KOPT-K1 (cell line): ENCODE results near the gene TACC3.

ENCODE experiments used
- H3K27ac ChIP-seq: fragments of 200-600 bp; sonication (generic); 2 replicates; pipeline ENCODE4 v1.5.1; 2016; ENCODE audit warnings: antibody characterized with exemption, mild to moderate bottlenecking, low read depth, low read length; ENCODE audit not compliant: poor library complexity, severe bottlenecking
- H3K36me3 ChIP-seq: fragments of 200-600 bp; sonication (generic); 2 replicates; pipeline ENCODE4 v1.5.1; 2017; ENCODE audit warnings: antibody characterized with exemption, mild to moderate bottlenecking, low read length, moderate library complexity; ENCODE audit not compliant: insufficient read depth
- H3K9me3 ChIP-seq: fragments of 200-600 bp; sonication (generic); 2 replicates; pipeline ENCODE4 v1.5.1; 2017; ENCODE audit warnings: antibody characterized with exemption, low read length, mild to moderate bottlenecking; ENCODE audit not compliant: insufficient read depth, poor library complexity, severe bottlenecking

Gene TACC3

DNA sequence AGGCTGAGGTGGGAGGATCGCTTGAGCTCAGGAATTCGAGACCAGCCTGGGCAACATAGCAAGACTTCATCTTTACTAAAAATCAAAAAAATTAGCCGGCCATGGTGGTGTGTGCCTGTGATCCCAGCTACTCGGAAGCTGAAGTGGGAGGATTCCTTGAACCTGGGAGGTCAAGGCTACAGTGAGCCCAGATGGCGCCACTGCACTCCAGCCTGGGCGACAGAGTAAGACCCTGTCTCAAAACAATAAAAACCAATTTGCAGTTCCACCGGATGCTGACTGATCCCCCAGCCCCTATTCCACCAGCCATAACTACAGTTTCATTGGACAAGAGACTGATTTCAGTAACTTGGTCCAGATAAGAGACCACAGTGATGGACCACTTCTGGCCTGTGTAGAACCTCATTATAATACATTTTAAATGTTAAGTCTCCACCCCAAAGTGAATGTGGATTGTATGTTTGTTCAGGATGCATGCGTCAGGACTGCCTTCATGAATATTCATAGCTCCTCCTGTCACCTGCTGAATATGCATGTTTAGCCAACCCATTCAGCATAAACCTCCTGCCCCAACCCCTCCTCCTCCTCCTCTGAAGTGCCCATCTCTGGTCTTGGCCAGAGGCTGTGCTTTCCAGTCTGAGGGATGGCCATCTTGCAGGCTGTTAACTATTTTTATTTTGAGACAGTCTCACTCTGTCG, 6.9 kb upstream of the TACC3 start:
- H3K36me3 ChIP-seq: peaks cover 71% of the 10 kb centered on the region
- peak overlapping the region; percentile 100 for H3K27ac ChIP-seq
- H3K9me3 ChIP-seq: no peaks in the 10 kb centered on the region

DNA sequence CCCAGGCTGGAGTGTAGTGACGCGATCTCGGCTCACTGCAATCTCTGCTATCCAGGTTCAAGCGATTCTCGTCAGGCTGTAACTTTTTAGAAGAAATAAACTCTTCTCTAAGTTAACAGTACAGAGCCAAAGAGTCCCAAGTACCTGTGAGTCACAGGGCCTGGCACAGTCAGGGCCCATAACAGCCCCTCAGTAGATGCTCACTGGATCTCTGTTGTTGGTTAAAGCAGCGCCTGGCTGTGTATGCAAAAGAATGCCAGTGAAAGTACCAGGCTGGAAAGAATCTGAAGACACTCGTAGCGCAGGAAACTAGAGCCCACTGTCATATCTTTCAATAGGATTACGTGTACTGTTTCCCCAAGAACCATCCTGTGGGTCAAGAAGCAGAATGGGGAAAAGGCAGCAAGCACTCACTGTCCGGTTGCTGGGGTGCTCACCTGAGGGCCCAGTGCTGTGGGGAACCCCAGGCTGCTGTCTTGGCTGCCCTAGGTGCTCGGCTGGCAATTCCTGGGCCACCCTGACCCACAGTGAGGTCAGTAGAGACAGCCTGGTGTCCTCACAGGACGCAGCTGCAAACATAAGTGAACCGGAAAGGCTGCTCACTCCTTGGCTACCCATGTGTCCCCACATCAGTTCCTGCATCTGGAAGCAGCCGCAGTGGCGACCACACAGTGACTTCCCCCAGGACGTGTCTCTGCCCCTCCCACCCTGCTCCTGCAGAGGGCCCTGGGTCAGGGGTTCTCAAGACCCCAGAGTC, 6.1 kb upstream of the TACC3 start:
- no peak overlapping the region for H3K27ac ChIP-seq

DNA sequence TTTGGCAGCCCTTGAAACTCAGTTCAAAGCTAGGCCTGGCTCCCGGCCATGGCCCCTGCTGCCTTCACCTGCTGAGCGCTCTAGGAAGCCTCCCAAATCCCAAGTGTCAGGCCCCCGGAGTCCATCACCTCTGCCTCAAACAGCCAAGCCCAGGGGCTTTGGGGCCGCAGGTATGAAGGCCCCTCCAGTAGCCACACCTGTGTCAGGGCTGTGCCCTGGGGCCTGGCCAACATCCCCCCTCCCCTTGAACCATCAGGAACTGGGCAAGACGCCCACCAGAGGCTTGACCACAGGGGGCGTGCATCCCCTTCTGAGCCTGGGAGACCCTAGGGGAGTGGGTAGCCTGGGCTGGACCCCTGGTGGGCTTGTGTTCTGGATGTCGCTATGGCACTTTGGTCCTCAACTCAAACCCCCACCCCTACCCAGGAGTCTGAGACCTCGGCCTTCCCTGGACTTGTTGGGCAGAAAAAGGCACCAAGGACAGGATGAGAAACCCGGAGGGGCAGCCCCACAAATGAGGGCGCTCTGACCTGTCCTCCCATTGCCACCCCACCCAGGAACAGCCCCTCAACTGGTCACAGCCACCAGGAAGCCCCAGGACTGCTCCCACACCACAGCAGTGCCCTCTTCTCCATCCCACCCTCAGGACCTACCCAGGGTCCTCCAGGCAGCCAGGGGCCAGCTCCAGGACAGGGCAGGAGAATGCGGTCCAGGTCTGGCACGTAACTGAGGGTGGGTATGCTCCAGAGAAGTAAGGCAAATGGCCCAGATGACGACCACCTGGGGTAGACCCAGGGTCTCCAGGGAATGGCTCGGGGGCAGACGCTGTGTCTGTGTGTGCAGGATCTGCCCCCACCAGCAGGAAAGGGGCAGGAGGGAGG, 5.0 kb upstream of the TACC3 start:
- Histone ChIP-seq H3K27ac (peak overlapping the region; percentile 16), H3K36me3 (peaks cover 57% of the 10 kb centered on the region), H3K9me3 (no peaks in the 10 kb centered on the region)

More for the DNA sequence above, 6.1 kb upstream of the TACC3 start:
- Histone ChIP-seq H3K9me3 (no peaks in the 10 kb centered on the region), H3K36me3 (peaks cover 64% of the 10 kb centered on the region)

DNA sequence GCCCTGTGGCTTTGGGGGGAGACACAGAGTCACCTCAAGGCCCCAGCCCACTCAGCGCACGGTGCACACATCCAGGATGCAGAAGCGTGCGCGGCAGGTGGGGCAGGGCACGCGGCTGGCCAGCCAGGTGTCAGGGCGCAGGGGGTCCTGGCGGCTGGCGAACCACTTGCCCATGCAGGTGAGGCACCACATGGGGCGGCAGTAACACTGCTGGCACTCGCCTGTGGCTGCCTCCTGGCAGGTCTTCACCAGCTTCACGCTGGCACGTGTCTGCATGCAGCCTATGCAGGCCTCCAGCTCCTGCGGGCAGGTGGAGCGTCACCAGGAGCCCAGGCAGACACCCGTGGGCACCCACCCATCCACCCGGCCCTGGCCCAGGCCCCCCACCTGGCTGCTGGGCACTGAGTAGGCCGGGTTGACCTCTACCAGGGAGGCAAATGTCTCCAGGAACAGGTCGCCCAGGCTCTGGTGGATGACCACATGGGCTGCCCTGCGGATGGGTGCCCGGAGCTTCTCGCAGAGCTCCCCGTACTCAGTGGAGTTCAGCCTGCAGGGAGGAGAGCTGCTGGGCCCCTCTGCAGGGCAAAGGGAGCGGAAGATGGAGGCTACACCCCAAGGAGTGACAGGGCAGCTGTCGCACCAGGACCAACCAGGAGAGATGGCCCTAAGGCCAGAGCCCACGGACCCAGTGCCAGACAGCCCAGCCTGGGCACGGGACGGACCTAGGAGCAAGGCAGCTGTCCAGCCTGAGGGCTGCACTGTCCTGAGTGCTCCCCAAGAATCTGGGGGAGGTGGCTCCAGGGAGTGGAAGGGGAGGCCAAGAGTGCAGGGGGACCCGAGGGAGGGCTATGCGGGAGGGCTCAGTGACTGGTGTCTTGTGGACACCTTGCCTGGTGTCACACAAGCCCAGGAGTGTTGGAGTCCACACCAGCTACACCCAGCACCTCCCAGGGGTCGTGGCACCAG, 3.9 kb upstream of the TACC3 start:
- peaks cover 58% of the 10 kb centered on the region for H3K36me3 ChIP-seq
- no peak overlapping the region for H3K27ac ChIP-seq
- H3K9me3 ChIP-seq: no peaks in the 10 kb centered on the region

DNA sequence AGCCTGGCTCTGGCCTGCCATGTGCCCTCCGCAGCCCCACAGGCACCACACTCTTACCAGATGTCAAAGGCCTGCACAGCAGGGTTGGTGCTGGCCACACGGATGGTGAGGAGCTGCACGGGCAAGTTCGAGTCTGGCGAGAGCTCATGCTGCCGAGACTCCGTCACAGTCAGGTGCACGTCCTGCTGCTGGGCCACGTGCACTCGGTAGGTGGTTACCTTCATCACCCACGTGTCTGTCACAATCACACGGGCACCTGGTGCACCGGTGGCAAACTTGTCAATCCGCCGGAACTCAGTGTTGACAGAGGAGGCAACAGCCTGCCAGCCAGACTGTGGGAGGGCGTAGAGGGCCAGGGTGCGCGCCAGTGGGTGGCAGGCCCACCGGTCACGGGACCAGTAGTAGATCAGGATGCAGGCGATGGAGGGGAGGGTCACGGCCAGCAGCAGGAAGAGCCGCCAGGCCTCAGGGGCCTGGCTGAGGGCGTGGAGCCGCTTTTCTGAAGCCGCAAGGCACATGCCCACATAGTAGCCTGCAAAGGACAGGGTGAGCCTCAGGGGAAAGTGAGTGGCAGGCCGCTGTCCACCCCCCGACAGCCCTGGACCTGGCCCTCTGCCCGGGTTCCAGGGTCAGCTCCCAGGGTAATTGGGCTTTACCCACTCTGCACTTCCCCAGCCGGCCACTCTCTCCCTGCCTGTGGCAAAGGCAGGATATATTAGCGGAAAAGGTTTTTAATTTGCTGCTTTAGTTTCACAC, 3.0 kb upstream of the TACC3 start:
- H3K36me3 ChIP-seq: peaks cover 67% of the 10 kb centered on the region
- H3K27ac ChIP-seq: no peak overlapping the region
- H3K9me3 ChIP-seq: no peaks in the 10 kb centered on the region

DNA sequence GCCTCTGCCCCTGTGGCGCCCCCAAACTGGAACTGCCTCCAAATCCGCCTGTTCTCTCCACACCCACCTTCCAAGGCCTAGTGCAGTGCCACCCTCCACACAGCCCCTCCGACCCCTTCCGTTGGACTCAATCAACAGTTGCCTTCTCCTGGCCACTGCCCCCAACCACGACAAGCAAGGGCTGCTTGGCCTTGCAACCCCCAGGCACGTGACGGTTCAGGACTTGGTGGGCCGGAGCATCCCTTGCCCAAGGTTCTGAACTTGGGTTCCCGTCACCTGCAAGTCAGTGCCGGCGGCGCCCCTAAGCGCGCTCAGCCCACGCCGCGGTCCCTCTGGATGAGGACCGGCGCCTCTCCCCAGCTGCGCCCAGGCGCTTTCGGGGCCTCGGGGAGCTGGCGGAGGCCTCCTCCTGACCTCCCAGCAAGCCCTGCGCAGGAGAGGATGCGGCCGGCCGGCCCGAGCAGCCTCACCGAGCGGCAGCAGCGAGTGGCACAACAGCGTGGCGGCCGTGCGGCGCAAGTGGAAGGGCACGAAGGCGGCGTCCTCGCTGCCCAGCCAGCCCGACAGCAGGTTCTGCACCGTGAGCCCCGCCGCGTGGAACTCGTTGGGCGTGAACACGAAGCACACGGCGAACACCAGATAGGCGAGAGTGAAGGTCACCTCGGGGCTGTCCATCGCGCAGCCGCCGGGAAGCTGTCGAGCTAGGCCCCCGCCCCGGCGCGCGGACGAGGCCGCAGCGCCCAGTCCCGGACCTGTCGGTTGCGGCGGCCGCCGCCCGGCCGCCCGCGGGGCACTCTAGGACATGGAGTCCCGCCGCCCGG, 948 bp upstream of the TACC3 start:
- peaks cover 70% of the 10 kb centered on the region for H3K36me3 ChIP-seq
- H3K9me3 ChIP-seq: no peaks in the 10 kb centered on the region
- peak overlapping the region; percentile 79 for H3K27ac ChIP-seq

DNA sequence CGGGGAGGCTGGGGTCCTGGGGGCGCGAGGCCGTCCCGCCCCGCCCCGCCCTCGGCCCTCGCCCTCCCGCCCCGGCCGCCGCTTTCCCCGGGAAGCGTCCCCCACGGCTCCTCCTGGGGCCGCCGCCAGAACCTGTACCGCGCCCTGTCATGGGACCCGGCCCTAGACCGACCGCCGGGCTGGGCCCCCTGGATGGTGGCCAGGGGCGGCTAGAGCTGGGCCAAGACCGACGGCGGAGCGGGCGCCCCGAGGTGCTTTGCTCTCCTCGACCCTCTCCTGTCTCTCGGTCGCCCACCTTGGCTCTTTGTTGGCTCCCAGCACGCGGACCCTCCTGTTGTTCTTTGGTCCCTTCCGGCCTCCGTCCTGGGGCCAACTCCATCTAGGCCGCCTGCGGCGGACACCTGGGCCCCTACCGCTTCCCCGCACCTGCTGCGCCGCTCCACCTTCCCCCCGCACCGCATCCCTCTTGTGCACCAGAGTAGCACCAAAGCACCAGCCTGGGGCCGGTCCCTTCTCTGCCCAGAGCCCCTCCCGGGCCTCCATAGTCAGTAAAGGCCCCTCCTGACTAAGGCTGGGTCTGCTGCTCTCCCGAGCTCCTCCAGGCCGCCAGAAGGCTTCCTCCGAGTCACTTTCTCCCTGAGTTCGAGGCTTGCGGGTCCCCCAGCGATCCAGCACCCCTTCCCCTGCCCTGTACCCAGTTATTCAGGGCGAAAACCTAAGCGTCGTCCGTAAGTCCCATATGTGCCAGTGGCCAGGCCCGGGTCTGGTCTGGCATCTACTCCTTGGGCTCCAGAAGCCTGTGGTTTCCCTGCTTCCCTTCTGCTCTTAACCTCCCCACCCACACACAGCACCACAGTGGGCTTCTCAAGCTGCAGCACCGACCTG, 587 bp downstream of the TACC3 start:
- Histone ChIP-seq H3K9me3 (no peaks in the 10 kb centered on the region), H3K27ac (peak overlapping the region; percentile 94), H3K36me3 (peaks cover 70% of the 10 kb centered on the region)

DNA sequence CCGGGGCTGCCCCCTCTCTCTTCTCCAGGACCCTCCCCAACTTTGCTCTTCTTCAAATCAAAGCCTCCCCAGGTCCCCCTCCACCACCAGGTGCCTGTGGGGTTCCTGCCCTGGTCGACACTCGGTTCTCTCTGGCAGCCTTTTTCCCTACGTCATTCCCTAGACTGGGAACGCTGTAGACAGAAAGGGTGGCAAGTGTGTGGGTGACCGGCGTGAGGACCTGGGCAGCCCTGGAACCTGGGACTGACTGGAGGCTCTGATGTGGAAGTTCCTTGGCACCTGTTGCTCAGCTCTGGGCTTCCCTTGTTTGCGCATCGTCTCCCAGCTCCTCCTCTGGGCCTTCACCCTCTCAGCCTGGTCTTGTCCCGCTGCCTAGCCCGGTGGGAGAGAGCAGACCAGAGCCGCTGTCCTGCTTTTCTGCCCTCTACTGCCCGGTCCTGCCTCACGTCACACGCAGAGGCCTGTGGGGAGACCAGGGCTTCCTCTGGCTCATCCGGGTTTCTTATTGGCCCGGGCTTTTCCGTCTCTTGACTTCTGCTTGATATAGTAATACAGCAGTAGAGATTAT, 1.3 kb downstream of the TACC3 start:
- no peaks in the 10 kb centered on the region for H3K9me3 ChIP-seq
- peak overlapping the region; percentile 94 for H3K27ac ChIP-seq
- H3K36me3 ChIP-seq: peaks cover 70% of the 10 kb centered on the region

DNA sequence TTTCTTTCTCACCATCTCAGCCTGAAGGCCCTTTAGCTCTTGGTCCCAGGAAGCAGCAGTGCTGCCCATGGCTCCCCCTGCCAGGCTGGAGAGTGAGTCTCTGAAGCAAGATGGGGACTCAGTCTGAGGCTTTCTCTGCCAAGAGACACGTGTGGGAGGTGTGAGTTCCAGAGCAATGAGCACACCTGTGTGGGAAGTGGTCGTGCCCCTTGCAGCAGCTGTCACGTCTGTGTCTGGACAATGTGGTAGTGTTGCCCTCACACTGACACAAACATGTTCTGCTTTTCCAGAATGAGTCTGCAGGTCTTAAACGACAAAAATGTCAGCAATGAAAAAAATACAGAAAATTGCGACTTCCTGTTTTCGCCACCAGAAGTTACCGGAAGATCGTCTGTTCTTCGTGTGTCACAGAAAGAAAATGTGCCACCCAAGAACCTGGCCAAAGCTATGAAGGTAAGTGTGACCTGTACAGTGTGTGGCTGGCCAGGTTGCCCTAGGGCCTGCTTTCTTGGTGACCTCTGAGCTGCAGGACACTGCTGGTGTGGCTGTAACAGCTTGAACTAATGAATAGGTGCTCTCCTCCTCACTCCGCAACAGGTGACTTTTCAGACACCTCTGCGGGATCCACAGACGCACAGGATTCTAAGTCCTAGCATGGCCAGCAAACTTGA, 1.9 kb downstream of the TACC3 start:
- peaks cover 70% of the 10 kb centered on the region for H3K36me3 ChIP-seq
- H3K27ac ChIP-seq: peak overlapping the region; percentile 94
- H3K9me3 ChIP-seq: no peaks in the 10 kb centered on the region

DNA sequence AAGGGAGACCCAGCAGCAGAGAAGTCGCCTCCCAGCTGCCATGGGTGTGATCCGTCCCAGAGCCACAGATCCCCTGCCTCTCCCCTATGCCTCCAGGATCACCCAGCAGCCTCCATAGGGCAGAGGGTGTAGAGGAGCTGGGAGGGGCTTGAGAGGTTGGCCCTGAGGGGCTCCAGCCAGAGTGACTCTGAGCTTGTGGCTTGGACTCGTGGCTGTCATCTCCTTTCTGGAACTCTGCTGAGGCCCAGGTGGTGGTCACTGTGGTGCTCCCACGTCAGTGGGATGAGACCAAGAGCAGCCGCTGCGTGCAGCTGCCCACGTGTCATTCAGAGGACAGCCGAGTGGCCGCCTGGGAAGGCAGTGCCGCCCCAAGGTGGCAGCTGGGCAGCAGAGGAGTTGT, 4.2 kb downstream of the TACC3 start:
- H3K36me3 ChIP-seq: peaks cover 82% of the 10 kb centered on the region
- no peak overlapping the region for H3K27ac ChIP-seq
- no peaks in the 10 kb centered on the region for H3K9me3 ChIP-seq

DNA sequence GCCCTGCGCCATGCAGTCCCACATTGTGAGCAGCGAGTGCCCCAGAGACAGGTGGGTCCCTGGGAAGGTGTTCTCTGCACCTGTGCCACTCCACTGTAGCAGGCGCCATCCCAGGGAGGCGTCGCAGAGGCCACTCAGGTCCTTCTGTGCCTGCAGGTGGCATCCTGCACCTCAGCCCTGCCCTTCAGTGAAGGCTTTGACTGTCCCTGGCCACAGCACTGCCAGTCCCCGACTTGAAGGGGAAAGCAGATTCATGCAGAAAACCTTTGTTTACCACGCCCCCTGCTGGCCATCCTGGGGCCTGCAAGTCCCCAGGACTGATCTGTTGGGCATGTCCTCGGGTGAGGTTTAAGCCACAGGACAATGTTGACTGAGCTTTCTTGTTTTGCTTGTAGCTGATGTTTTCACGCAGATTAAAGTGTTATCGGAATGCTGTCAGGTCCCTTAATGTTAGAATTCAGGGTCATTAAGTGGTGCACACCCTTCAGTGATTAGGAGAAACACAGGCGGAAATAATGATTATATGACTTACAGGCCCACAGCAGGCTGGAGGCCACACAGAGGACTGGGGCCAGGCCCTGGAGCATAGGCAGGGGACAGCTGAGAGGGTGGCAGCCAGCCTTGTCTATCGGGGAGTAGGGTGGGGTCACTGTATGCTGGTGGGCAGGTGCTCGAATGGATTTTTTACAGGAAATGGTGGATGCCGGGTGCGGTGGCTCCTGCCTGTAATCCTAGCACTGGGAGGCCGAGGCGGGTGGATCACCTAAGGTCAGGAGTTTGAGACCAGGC, 5.0 kb downstream of the TACC3 start:
- no peak overlapping the region for H3K27ac ChIP-seq
- no peaks in the 10 kb centered on the region for H3K9me3 ChIP-seq
- H3K36me3 ChIP-seq: peaks cover 90% of the 10 kb centered on the region
